Right renal pelvis (tissue), 4 donors: ENCODE results near the gene SMOC1. TPM values are rescaled to one million over a fixed set of nuclear protein-coding genes. Genes with fewer than 3 reads are reported as not detected.
A peak's percentile ranks its signal among the peaks of the same experiment; 100 is the strongest.

ENCODE experiments used
- DNase-seq, 4 donors: peaks; one replicate each; pipeline ENCODE4 v3.0.0-alpha.2; 2013; ENCODE audit warnings: low read depth in 4 of 4, low spot score in 3 of 4, missing footprints in 1 of 4
- polyA plus RNA-seq, 4 donors: library from polyadenylated mRNA; unstranded; fragments of 120-200 nt; gene quantifications; one replicate each; pipeline ENCODE4 v1.2.1, GENCODE V29; 2013; ENCODE audit not compliant: insufficient read length in 4 of 4

SMOC1 gene
- polyA plus RNA-seq, 4 donors = 1.8 to 2.7 (median 2.1) TPM

GRCh38 chr14:70002589-70003346 lies 123.6 kb downstream of the SMOC1 start:
- DNase-seq = no peak

DNA sequence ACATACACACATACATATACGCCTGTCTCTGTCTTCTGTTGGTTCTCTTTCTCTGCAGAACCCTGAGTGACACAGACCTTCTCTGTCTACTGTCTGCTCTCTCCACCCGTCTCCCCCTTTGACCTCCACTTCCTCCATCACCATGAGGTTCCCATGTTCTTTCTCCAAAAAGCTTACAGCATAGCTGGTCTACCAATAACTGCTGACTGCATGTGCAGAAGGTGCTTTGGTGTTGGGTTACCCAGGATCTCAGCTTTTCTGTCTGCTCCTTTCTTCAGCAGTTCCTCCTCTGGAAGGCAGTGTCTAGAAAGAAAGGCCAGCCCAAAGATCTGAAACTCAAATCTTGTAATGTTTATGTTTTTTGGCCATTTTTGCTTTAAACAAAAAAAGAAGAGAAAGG lies 125.6 kb downstream of the SMOC1 start:
- DNase-seq = no peak

DNA sequence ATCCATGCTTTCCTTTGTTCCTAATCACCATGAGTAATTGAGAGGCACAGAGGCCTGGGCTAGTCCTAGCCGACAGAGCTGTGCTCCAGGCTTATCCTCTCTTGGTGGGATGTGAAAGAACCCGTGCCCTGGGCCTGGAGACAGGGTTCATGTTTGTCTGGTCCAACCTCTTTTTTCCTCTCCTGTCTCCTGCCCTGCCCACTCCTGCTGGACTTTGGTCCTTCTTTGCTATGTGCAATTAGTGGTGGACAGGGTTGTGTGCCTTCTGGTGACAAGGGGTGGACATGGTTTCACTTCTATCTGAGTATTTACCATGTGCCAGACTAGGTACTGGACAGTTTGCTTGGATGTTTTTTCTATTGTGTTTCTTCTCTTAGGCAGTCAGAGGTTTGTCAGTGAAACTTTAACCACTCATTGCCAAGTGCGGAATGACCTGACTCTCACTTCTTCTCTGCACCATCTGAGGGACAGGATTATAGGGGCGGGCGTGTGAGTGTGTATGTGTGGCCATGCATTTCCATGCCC lies 126.1 kb downstream of the SMOC1 start:
- DNase-seq = no peak

GRCh38 chr14:70006699-70007098 lies 127.5 kb downstream of the SMOC1 start:
- DNase-seq = no peak

GRCh38 chr14:70008284-70009262 lies 129.4 kb downstream of the SMOC1 start:
- DNase-seq = no peak

- no peak for DNase-seq
These were observed 130.7 kb downstream of the SMOC1 start for GRCh38 chr14:70009961-70010360.

DNA sequence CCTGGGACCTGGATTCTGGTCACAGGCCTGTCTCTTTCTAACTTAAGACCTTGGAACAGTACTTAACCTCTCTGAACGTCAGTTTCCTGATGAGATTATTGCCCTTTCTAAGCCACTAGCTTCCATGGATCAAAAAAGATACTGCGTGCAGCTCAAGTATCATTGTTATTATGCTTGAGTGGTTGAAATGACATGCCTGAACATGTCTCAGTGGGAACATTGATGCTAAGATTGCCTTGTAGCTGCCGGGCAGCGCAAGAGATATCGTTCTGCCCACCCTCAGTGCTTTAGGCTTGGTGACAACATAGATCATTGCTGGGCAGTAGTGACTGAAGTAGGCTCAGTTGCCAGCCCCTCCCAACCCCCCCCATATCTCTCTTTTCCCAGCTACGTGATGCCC lies 131.9 kb downstream of the SMOC1 start:
- no peak for DNase-seq

- DNase-seq = no peak
These were observed 132.5 kb downstream of the SMOC1 start for GRCh38 chr14:70011708-70012107.

DNA sequence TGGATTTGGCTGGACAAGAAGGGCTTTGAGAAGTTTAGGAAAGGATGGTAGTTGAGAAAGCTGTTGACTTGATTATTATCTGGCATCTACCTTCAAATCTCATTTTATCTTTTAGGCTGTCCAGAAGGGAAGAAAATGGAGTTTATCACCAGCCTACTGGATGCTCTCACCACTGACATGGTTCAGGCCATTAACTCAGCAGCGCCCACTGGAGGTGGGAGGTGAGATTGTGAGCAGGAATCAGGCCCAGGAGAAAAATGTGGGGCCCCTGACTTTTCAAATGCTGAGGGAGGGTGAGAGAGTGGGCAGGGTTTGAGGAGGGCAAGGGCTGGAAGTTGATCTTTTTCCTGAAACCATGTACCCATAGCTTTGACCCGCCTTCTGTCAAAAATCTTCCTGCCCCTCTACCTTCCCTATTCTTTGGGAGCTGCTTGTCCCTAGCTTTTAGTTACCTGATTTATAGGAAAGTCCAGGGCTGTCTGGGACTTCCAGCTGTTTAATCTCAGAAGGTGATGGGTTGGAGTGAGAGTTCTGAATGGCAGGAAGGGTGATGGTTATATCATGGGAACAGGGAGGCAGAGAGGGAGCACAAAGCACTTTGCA lies 134.2 kb downstream of the SMOC1 start:
- DNase-seq = no peak

DNA sequence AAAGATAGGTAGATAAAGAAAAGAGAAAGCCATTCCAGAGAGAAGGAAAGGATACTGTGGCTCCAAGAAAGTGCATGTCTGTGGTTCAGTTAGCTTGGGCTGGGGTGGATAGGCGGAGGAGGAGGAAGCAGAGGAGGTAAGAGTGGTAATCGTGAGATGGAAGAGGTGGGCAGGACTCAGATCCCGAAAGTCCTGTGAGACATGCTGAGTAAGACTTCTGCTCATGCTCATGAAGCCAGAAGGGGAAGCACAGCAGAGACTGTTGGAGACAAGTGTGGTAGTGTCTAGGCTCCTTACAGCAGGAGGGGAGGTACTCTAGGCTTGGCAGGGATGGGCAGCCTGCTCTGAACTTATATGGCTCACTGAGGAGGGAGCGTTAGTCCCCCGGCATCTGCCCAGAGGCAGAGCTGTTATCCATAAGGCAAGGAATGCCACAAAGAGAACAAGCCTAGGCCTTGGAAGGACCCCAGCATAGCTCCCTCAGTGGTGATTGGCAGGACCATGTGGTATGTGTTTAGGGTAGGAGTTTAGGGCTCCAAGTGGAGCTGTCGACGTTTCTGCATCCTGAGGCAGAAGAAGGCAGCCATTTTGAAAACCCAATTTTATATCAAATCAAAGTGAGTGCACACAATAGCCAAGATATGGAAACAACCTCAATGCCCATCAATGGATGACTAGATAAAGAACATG lies 135.3 kb downstream of the SMOC1 start:
- no peak for DNase-seq

GRCh38 chr14:70018230-70018629 lies 139.0 kb downstream of the SMOC1 start:
- DNase-seq = no peak

DNA sequence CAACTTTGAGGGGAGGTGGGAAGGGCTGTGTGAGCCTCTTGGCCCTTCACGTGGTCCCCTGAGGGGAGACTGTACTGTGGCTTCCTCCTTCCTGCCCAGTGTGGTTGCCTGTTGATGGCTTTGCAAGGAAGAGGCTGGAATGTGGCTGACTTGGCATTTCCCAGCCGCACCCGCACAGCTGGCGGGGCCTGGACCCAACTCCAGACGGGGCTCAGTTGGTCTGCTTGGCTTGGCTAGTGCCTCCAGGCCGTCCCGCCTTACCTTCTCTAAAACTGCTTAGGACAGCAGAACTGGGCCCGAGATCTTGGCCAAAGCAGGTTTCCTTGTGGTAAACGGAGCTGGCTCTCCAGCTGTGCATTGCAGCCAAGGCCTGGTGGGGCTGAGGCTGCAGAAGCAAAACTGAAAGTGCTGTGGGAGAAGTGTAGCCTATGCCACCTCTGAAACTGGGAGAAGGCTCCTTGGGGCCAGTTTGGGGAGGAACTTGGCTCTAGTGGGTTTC lies 139.5 kb downstream of the SMOC1 start:
- no peak for DNase-seq

DNA sequence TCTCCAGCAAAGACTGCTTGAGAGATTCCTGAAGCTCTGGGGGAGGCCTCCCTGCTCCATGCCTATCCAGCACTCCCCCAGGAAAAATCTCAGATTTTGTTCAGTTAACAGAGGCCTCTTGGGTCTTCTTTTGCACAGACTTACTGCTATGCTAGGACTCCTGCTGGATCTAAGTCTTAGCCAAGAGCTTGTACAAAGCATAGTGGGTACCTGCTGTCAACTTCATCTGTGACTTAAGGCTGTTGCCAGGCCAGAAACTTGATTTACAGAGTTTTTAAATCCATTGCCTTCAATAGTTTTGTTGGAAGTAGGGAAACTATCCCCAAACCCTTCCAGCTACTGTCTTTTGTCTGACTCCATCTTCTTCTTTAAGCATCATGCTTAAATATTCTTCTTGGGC lies 140.5 kb downstream of the SMOC1 start:
- DNase-seq = no peak

GRCh38 chr14:70020352-70021170 lies 141.3 kb downstream of the SMOC1 start:
- no peak for DNase-seq

GRCh38 chr14:70021548-70022220 lies 142.5 kb downstream of the SMOC1 start:
- no peak for DNase-seq

GRCh38 chr14:70022771-70023445 lies 143.7 kb downstream of the SMOC1 start:
- DNase-seq = no peak

- no peak for DNase-seq
These were observed 144.7 kb downstream of the SMOC1 start for GRCh38 chr14:70023871-70024270.

DNA sequence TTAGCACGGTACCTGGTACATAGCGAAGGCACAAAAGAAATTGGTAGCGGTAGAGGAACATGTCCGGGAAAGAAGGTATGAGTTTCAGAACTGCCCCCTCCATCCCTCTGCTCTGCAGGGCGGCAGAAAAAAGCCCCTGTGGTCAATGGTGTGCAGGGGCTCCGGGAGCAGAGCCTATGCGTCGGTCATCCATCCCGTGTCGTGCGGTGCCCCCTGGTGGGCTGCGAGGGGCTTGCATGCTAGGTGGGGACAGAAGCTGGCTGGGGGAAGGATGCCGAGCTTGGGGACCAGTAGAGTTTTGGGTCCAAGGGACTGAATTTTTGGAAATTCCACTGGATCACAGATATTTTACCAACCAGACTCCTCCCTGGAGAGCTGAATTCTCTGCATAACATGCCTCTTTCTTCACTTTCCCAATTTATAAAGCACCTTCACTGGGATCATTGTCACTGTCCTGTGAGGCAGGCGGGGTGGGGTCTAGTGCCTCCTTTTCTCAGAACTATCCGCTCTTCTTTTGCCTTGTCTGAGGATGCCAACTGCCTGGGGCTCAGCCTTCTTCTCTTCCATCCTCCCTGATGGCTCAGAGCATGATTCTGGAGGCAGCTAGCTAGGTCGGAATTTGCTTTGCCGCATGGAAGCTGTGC lies 148.7 kb downstream of the SMOC1 start:
- DNase-seq = peak in 2 of 4 donors; percentile 44 to 59
